GM18909 (cell line): Measurements from ENCODE around the gene PPP1R36.

Experiments used
- ATAC-seq: cut with Tn5 transposase; IDR thresholded peaks from one replicate; pipeline ENCODE4 v1.9.1; 2021; ENCODE audit warnings: mild to moderate bottlenecking; ENCODE audit not compliant: unreplicated experiment, poor library complexity

PPP1R36 gene

DNA sequence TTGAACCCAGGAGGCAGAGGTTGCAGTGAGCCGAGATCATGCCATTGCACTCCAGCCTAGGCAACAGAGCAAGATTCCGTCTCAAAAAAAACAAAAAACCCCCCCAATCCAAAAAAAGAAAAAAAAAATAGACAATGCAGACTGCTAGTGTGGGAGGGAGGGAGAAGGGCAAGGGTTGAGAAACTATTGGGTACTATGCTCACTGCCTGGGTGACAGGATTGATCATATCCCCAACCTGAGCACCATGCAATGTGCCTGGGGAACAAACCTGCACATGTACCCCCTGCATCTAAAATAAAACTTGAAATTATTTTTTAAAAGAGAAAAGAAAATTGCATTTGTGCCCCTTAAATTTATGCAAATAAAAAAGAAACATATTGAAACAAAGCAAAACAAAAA is 88.9 kb downstream of the PPP1R36 start:
- no peak for ATAC-seq
